Caco-2 (cell line): ENCODE results near the gene GLT6D1. TPM values are rescaled to one million over a fixed set of nuclear protein-coding genes. Genes with fewer than 3 reads are reported as not detected.

Source experiments
- BruUV-seq: library from RNA; stranded (reverse); fragments of 400-500 nt; replicated peaks from 2 replicates; lab custom pipeline; 2021; lab: Mats Ljungman, UMichigan
- CTCF ChIA-PET: fragments of 300-600 bp; sonication (Branson Sonifier 250); formaldehyde crosslinking; loops from one replicate; lab custom pipeline; 2022; ENCODE audit warnings: antibody characterized with exemption; lab: Charles Lee
- POLR2A ChIA-PET: fragments of 300-600 bp; sonication (Branson Sonifier 250); formaldehyde crosslinking; loops from one replicate; lab custom pipeline; 2022; ENCODE audit warnings: antibody characterized with exemption; lab: Charles Lee
- DNase-seq, 2 experiments: peaks; one replicate each; pipeline versions ENCODE4 v3.0.0 to v3.0.0-alpha.2; 2020 to 2022
- H3K27me3 ChIP-seq: replicated peaks from 2 replicates; pipeline ENCODE4 v1.6.0; 2011; ENCODE audit warnings: low read length; ENCODE audit not compliant: control insufficient read depth, insufficient read depth
- H3K36me3 ChIP-seq: 2 replicates; pipeline ENCODE4 v1.5.1; 2011; ENCODE audit warnings: low read length; ENCODE audit not compliant: control insufficient read depth, insufficient read depth
- H3K4me1 ChIP-seq: fragments of 250-450 bp; sonication (Bioruptor Pico); 2 replicates; pipeline ENCODE4 v1.5.1; 2020; ENCODE audit warnings: mild to moderate bottlenecking
- H3K4me3 ChIP-seq: 2 replicates; pipeline ENCODE4 v1.5.1; 2011; ENCODE audit warnings: low read depth, mild to moderate bottlenecking, control low read depth, low read length
- H3K9me3 ChIP-seq: fragments of 250-450 bp; sonication (Bioruptor Pico); 2 replicates; pipeline ENCODE4 v1.5.1; 2020; ENCODE audit warnings: mild to moderate bottlenecking, moderate library complexity
- H3K27ac Mint-ChIP-seq: one replicate; pipeline ENCODE4 v1.8.0; 2022; ENCODE audit warnings: mixed read lengths; ENCODE audit not compliant: unreplicated experiment
- H3K27me3 Mint-ChIP-seq: one replicate; pipeline ENCODE4 v1.8.0; 2022; ENCODE audit warnings: mixed read lengths; ENCODE audit not compliant: insufficient read depth, unreplicated experiment
- H3K36me3 Mint-ChIP-seq: one replicate; pipeline ENCODE4 v1.8.0; 2022; ENCODE audit warnings: mild to moderate bottlenecking, mixed read lengths; ENCODE audit not compliant: insufficient read depth, unreplicated experiment
- H3K4me1 Mint-ChIP-seq: one replicate; pipeline ENCODE4 v1.8.0; 2022; ENCODE audit warnings: low read depth, mixed read lengths; ENCODE audit not compliant: unreplicated experiment
- H3K4me3 Mint-ChIP-seq: one replicate; pipeline ENCODE4 v1.8.0; 2022; ENCODE audit warnings: mild to moderate bottlenecking, moderate library complexity, mixed read lengths; ENCODE audit not compliant: unreplicated experiment
- H3K9me3 Mint-ChIP-seq: one replicate; pipeline ENCODE4 v1.8.0; 2022; ENCODE audit warnings: mixed read lengths; ENCODE audit not compliant: unreplicated experiment
- CTCF ChIP-seq, 2 experiments: fragments of 200-600 bp in 1 of 2; IDR thresholded peaks; 1 replicate in 1 of 2; 2 replicates in 1 of 2; pipeline versions ENCODE4 v1.5.1 to v1.8.0; 2011 to 2022; ENCODE audit warnings: antibody characterized with exemption in 1 of 2, control low read depth in 1 of 2, inconsistent platforms in 1 of 2, low read depth in 1 of 2, low read length in 1 of 2, mild to moderate bottlenecking in 1 of 2, moderate library complexity in 1 of 2; ENCODE audit not compliant: insufficient read depth in 1 of 2, severe bottlenecking in 1 of 2, unreplicated experiment in 1 of 2
- intact Hi-C: fragments of 100-400 bp; cut with micrococcal nuclease; formaldehyde crosslinking; loops from one replicate; pipeline ENCODE4 v1.10.0; 2022; ENCODE audit not compliant: unreplicated experiment
- total RNA-seq: library from RNA; stranded (reverse); gene quantifications from 2 replicates; pipeline ENCODE4 v1.2.3, GENCODE V29; 2022

The GLT6D1 gene
- total RNA-seq, 1 experiment from 2014 or later = not detected

DNA sequence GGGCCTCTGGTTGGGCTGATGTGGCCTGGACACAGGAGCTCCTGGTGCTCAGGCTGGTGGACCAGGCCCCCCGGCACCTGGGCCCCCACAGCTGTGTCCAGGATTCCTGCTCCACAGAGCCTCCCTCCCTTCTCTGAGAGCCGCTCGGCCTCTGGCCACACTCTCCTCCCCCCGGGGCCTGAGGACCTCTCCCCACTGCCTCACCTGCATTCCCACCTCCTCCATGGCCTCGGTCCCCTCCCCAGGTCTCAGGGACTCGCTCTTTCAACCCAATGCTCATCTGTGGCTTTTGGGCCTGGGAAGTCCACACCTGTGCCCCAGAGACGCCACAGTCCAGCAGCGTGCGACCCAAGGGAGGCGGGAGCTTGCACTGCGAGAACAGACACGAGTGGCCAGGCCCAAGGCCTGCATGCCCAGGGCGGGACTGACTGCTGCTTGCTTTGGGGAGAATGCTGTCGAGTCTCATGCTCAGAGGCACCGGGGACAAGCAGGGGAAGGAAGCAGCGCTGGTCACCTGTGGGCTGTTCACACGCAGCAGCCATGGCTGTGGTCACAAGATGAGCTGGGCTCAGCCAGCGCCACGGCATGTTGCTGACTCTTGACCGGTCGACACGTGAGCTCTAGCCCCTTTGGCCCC, 63.2 kb downstream of the GLT6D1 start:
- H3K4me1 ChIP-seq = no peaks in the 10 kb centered on the region
- H3K27me3 ChIP-seq = no peaks in the 10 kb centered on the region
- POLR2A ChIA-PET = no interaction called here
- no peak overlapping the region for H3K4me3 ChIP-seq
- DNase-seq = no peak
- Mint-ChIP-seq H3K9me3 (no peaks in the 10 kb centered on the region), H3K4me1 (no peaks in the 10 kb centered on the region), H3K27me3 (peaks cover 1% of the 10 kb centered on the region), H3K36me3 (no peaks in the 10 kb centered on the region), H3K27ac (no peak overlapping the region), H3K4me3 (no peak overlapping the region)
- no peak for TF ChIP-seq CTCF (IDR thresholded peaks at IDR 0.05; ENCODE audit: insufficient read depth in 1 of 2, low read depth in 1 of 2, low read length in 1 of 2, severe bottlenecking in 1 of 2, unreplicated experiment in 1 of 2)
- intact Hi-C loops = no loop called here
- BruUV-seq = no TSS peak
- H3K9me3 ChIP-seq = no peaks in the 10 kb centered on the region
- no peaks in the 10 kb centered on the region for H3K36me3 ChIP-seq
- CTCF ChIA-PET = no interaction called here

- POLR2A ChIA-PET = no interaction called here
These were observed 64.4 kb downstream of the GLT6D1 start for GRCh38 chr9:135574943-135575342.

DNA sequence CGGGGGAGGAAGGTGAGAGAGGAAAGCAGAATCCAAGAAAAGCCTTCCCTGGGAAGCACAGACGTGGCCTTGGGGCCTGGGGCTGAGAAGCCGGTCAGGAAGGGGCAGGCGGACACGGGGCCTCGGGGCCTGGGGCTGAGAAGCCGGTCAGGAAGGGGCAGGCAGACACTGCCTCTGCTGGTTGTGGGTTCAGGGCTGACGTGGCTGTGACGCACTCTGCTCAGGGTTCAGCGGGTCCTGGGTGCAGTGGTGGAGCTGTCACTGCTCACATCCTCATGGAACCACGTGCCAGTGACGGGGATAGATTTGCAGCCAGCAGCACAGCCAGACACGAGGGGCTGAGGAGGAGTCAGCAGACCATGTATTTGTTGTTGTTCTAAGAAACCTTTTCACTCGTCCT, 65.0 kb downstream of the GLT6D1 start:
- Mint-ChIP-seq H3K9me3 (no peaks in the 10 kb centered on the region), H3K27ac (no peak overlapping the region), H3K4me1 (peaks cover 6% of the 10 kb centered on the region), H3K36me3 (no peaks in the 10 kb centered on the region), H3K4me3 (no peak overlapping the region), H3K27me3 (peaks cover 3% of the 10 kb centered on the region)
- no peak for DNase-seq
- no peak overlapping the region for H3K4me3 ChIP-seq
- ChIA-PET CTCF (no interaction called here), POLR2A (no interaction called here)
- no peaks in the 10 kb centered on the region for H3K27me3 ChIP-seq
- H3K4me1 ChIP-seq = no peaks in the 10 kb centered on the region
- no peak for TF ChIP-seq CTCF (IDR thresholded peaks at IDR 0.05; ENCODE audit: insufficient read depth in 1 of 2, low read depth in 1 of 2, low read length in 1 of 2, severe bottlenecking in 1 of 2, unreplicated experiment in 1 of 2)
- H3K36me3 ChIP-seq = no peaks in the 10 kb centered on the region
- BruUV-seq = no TSS peak
- intact Hi-C loops = no loop called here
- no peaks in the 10 kb centered on the region for H3K9me3 ChIP-seq

More at GRCh38 chr9:135574943-135575342, 64.4 kb downstream of the GLT6D1 start:
- Histone ChIP-seq H3K27me3 (no peaks in the 10 kb centered on the region), H3K4me3 (no peak overlapping the region), H3K9me3 (no peaks in the 10 kb centered on the region), H3K36me3 (no peaks in the 10 kb centered on the region), H3K4me1 (no peaks in the 10 kb centered on the region)
- Mint-ChIP-seq H3K4me3 (no peak overlapping the region), H3K9me3 (no peaks in the 10 kb centered on the region), H3K36me3 (no peaks in the 10 kb centered on the region), H3K27me3 (peaks cover 3% of the 10 kb centered on the region), H3K4me1 (peaks cover 6% of the 10 kb centered on the region), H3K27ac (no peak overlapping the region)
- CTCF ChIA-PET = no interaction called here
- DNase-seq = no peak
- no peak for TF ChIP-seq CTCF (IDR thresholded peaks at IDR 0.05; ENCODE audit: insufficient read depth in 1 of 2, low read depth in 1 of 2, low read length in 1 of 2, severe bottlenecking in 1 of 2, unreplicated experiment in 1 of 2)
- no TSS peak for BruUV-seq
- intact Hi-C loops = no loop called here

Other genes with a start within 250 kb of the GLT6D1 start
- gene PPP1R26, start 159.8 kb downstream of the GLT6D1 start, total RNA-seq = 23.7 and 24.3 TPM in 2 replicates
- 65.5 and 66.9 TPM in 2 replicates for gene MRPS2, start 138.9 kb downstream of the GLT6D1 start, total RNA-seq
- not detected in 2 replicates for gene LCN1, start 118.1 kb downstream of the GLT6D1 start, total RNA-seq
- not detected in 2 replicates for gene OBP2A, start 93.4 kb downstream of the GLT6D1 start, total RNA-seq
- not detected in 2 replicates for gene PAEP, start 77.8 kb downstream of the GLT6D1 start, total RNA-seq
- not detected in 2 replicates for gene LCN9, start 23.8 kb upstream of the GLT6D1 start, total RNA-seq
- gene SOHLH1, start 59.9 kb upstream of the GLT6D1 start, total RNA-seq = 42.6 and 44.9 TPM in 2 replicates
- 0.09 and 0.14 TPM in 2 replicates for gene KCNT1, start 62.6 kb upstream of the GLT6D1 start, total RNA-seq